K562 (cell line): ENCODE data around the gene EN1. TPM values are rescaled to one million over a fixed set of nuclear protein-coding genes. Genes with fewer than 3 reads are reported as not detected.

Experiments
- ATAC-seq: fragments of 200-7000 bp; cut with Tn5 transposase; 3 replicates; pipeline ENCODE4 v1.9.1; 2020; ENCODE audit warnings: moderate library complexity
- BruUV-seq: library from RNA; stranded (reverse); fragments of 400-500 nt; replicated peaks from 2 replicates; lab custom pipeline; 2021; lab: Mats Ljungman, UMichigan
- CTCF ChIA-PET: fragments of 300-600 bp; formaldehyde crosslinking; extraction: SDS; loops from one replicate; lab custom pipeline; 2021; ENCODE audit warnings: low intra/inter-chr PET ratio; lab: Yijun Ruan, JAX
- POLR2A ChIA-PET: fragments of 300-600, 350-650 bp; sonication (Branson Sonifier 250); formaldehyde crosslinking; extraction: SDS; loops from one replicate; lab custom pipeline; 2021; ENCODE audit warnings: antibody characterized with exemption, inconsistent platforms; lab: Yijun Ruan, JAX
- DNase-seq, 4 experiments: peaks; one replicate each; pipeline versions ENCODE4 v3.0.0 to v3.0.0-alpha.2; 2011 to 2018; ENCODE audit warnings: low spot score in 3 of 4, mixed read lengths in 3 of 4; ENCODE audit errors: extremely low read depth in 1 of 4
- FAIRE-seq: peaks from 2 replicates; lab custom pipeline; 2011; peaks lifted over from hg19 to GRCh38; lab: Jason Lieb, UNC
- H2AFZ ChIP-seq: 2 replicates; pipeline ENCODE4 v1.6.0; 2011; ENCODE audit warnings: low read depth, low read length, control low read depth, inconsistent platforms
- H3K27ac ChIP-seq: fragments of 200-600 bp; 3 replicates; pipeline ENCODE4 v1.8.0; 2011; ENCODE audit warnings: low read depth, mild to moderate bottlenecking, control low read depth, inconsistent platforms, low read length, moderate library complexity, mixed read lengths; ENCODE audit errors: extremely low read depth
- H3K27me3 ChIP-seq, 2 experiments: fragments of 300-600 bp in 1 of 2; 2 replicates in 1 of 2; 3 replicates in 1 of 2; pipeline versions ENCODE4 v1.6.0 to v1.8.0; 2011; ENCODE audit warnings: inconsistent platforms in 2 of 2, low read length in 2 of 2, mild to moderate bottlenecking in 1 of 2, mixed read lengths in 1 of 2, moderate library complexity in 1 of 2; ENCODE audit not compliant: control insufficient read depth in 2 of 2, insufficient read depth in 2 of 2
- H3K36me3 ChIP-seq: fragments of 300-600 bp; 3 replicates; pipeline ENCODE4 v1.8.0; 2011; ENCODE audit warnings: mild to moderate bottlenecking, low read length, inconsistent platforms; ENCODE audit not compliant: control insufficient read depth, insufficient read depth
- H3K4me1 ChIP-seq, 2 experiments: fragments of 200-600 bp in 1 of 2; replicated peaks in 1 of 2; 2 replicates in 1 of 2; 3 replicates in 1 of 2; pipeline versions ENCODE4 v1.5.1 to v1.8.0; 2011; ENCODE audit warnings: inconsistent platforms in 2 of 2, low read length in 2 of 2, mild to moderate bottlenecking in 1 of 2, mixed read lengths in 1 of 2, moderate library complexity in 1 of 2; ENCODE audit not compliant: control insufficient read depth in 2 of 2, insufficient read depth in 2 of 2
- H3K4me2 ChIP-seq: 2 replicates; pipeline ENCODE4 v1.6.1; 2011; ENCODE audit warnings: low read length, control low read depth, inconsistent platforms, mixed read lengths; ENCODE audit not compliant: insufficient read depth
- H3K4me3 ChIP-seq: fragments of 200-600 bp; sonication (generic), shearing (Covaris generic); 2 replicates; pipeline ENCODE4 v1.5.1; 2016; ENCODE audit warnings: control low read depth, inconsistent platforms
- H3K79me2 ChIP-seq: fragments of 200-600 bp; 3 replicates; pipeline ENCODE4 v1.8.0; 2011; ENCODE audit warnings: low read length, inconsistent platforms; ENCODE audit not compliant: control insufficient read depth, insufficient read depth
- H3K9ac ChIP-seq, 2 experiments: 2 replicates each; pipeline versions ENCODE4 v1.6.0 to v1.6.1; 2011; ENCODE audit warnings: low read depth in 2 of 2, low read length in 2 of 2, control low read depth in 1 of 2, inconsistent platforms in 1 of 2, mild to moderate bottlenecking in 1 of 2, mixed read lengths in 1 of 2; ENCODE audit not compliant: insufficient read depth in 1 of 2
- H3K9me1 ChIP-seq: one replicate; pipeline ENCODE4 v1.6.0; 2011; ENCODE audit warnings: inconsistent platforms, mild to moderate bottlenecking, low read length, moderate library complexity; ENCODE audit not compliant: control insufficient read depth, insufficient read depth
- H3K9me3 ChIP-seq: replicated peaks from 2 replicates; pipeline ENCODE4 v1.5.1; 2011; ENCODE audit warnings: low read depth, low read length, inconsistent platforms; ENCODE audit not compliant: control insufficient read depth, insufficient read depth
- H4K20me1 ChIP-seq: replicated peaks from 2 replicates; pipeline ENCODE4 v1.6.1; 2011; ENCODE audit warnings: low read length, inconsistent platforms, mixed read lengths; ENCODE audit not compliant: control insufficient read depth, insufficient read depth
- ARNT ChIP-seq, 2 experiments: fragments of 450-650 bp; IDR thresholded peaks; 2 replicates each; pipeline ENCODE4 v1.6.1; 2016; ENCODE audit warnings: mild to moderate bottlenecking in 1 of 2
- E4F1 ChIP-seq: fragments of 250-450 bp; sonication (Bioruptor Pico); IDR thresholded peaks from 2 replicates; pipeline ENCODE4 v1.5.0; 2021; ENCODE audit warnings: mild to moderate bottlenecking, borderline replicate concordance
- ELK3 ChIP-seq: fragments of 450-650 bp; formaldehyde crosslinking; IDR thresholded peaks from 2 replicates; pipeline ENCODE4 v1.4.0; 2020; ENCODE audit warnings: mild to moderate bottlenecking
- HDGF ChIP-seq: fragments of 450-650 bp; IDR thresholded peaks from 2 replicates; pipeline ENCODE4 v1.6.1; 2016
- JUNB ChIP-seq: fragments of 450-650 bp; formaldehyde crosslinking; conservative IDR thresholded peaks from 2 replicates; pipeline ENCODE4 v1.4.0; 2020; ENCODE audit warnings: mild to moderate bottlenecking
- PURB ChIP-seq: sonication (generic); formaldehyde crosslinking; IDR thresholded peaks from 2 replicates; pipeline ENCODE4 v1.9.0; 2021; ENCODE audit warnings: low read depth, mild to moderate bottlenecking, missing genetic modification reagents
- SMARCC2 ChIP-seq: fragments of 450-650 bp; IDR thresholded peaks from 2 replicates; pipeline ENCODE4 v1.6.1; 2017; ENCODE audit warnings: antibody characterized with exemption, moderate library complexity, mild to moderate bottlenecking, low read depth
- SPI1 ChIP-seq: IDR thresholded peaks from 2 replicates; pipeline ENCODE4 v1.6.1; 2011; ENCODE audit warnings: low read depth, low read length, control low read depth, borderline replicate concordance
- SRSF9 ChIP-seq: fragments of 200-400 bp; formaldehyde crosslinking; IDR thresholded peaks from 2 replicates; pipeline ENCODE4 v1.6.1; 2017; ENCODE audit warnings: low read depth, low read length, borderline replicate concordance
- ZNF780A ChIP-seq: fragments of 250-450 bp; sonication (Bioruptor Pico); IDR thresholded peaks from 2 replicates; pipeline ENCODE4 v1.5.0; 2021; ENCODE audit warnings: mild to moderate bottlenecking
- WGBS: fragments of 100-300 bp; shearing (Covaris generic); methylation state at CpG from one replicate; pipeline ENCODE4 v1.1.6; 2016; ENCODE audit warnings: low coverage, mixed read lengths; ENCODE audit not compliant: insufficient coverage; ENCODE audit errors: missing lambda C conversion rate; 5-methylcytosine and 5-hydroxymethylcytosine counted together
- in situ Hi-C: fragments of 300-500 bp; cut with MboI; formaldehyde crosslinking; loops from 4 replicates; pipeline ENCODE4 v1.15.0; 2018; ENCODE audit warnings: inconsistent platforms, mixed read lengths
- intact Hi-C: fragments of 100-400 bp; cut with micrococcal nuclease; formaldehyde crosslinking; loops from 2 replicates; pipeline ENCODE4 v1.14.2; 2022
- polyA plus RNA-seq, 8 experiments: library from polyadenylated mRNA; depleted of rRNA in 4 of 8; stranded (reverse) in 5 of 8; unstranded in 3 of 8; fragments of >200 nt; fragmentation: Nextera tagmentation in 2 of 8; fragmentation: Illumina TruSeq in 1 of 8; extraction: Ambion mirVana in 2 of 8; extraction: Trizol in 1 of 8; gene quantifications; 2 replicates each; pipeline versions ENCODE4 v1.2.1 to v1.2.3, GENCODE V29; 2011 to 2014; ENCODE audit warnings: inconsistent platforms in 1 of 8, missing spikeins in 1 of 8
- total RNA-seq, 7 experiments: library from RNA; depleted of rRNA in 6 of 7; stranded (reverse); fragments of >200 nt in 6 of 7; fragmentation: Illumina TruSeq in 2 of 7; extraction: Trizol in 2 of 7; gene quantifications; 2 replicates each; pipeline versions ENCODE4 v1.2.1 to v1.2.3, GENCODE V29; 2011 to 2021; ENCODE audit warnings: low replicate concordance in 1 of 7

Gene EN1
- total and polyA plus RNA-seq, 9 of the 15 experiments (the other 6 are each of a cell fraction or from before 2014, with no cell fraction given), result 0.06 to 2.0 (median 0.51) TPM

- CTCF ChIA-PET, result interaction anchor here (2.2 to 2.3 kb wide), 2 partner anchors 635 to 810 kb away, joined by 8 to 11 read pairs; no protein-coding TSS in a partner anchor
- no peak overlapping the region for H2AFZ ChIP-seq
- H4K20me1 ChIP-seq, result no peaks in the 10 kb centered on the region
- H3K36me3 ChIP-seq, result no peaks in the 10 kb centered on the region
- TF ChIP-seq SRSF9 (no peak), HDGF (no peak), ARNT (IDR thresholded peaks at IDR 0.05) (no peak), ZNF780A (no peak), ELK3 (CRISPR knock-in tag) (no peak), JUNB (CRISPR knock-in tag) (no peak), E4F1 (CRISPR knock-in tag) (no peak), PURB (no peak), SPI1 (no peak), SMARCC2 (no peak)
- H3K9me3 ChIP-seq, result no peaks in the 10 kb centered on the region
- DNase-seq (no peak), FAIRE-seq (no peak), ATAC-seq (no peak)
- H3K4me3 ChIP-seq, result no peak overlapping the region
- in situ Hi-C loops, result no loop called here
- POLR2A ChIA-PET, result interaction anchor here (0.6 kb wide), 1 partner anchor 749 kb away, joined by 3 read pairs; no protein-coding TSS in a partner anchor
- 44% methylated on average over 40 of the region's 50 CpGs for WGBS
- no peaks in the 10 kb centered on the region for H3K79me2 ChIP-seq
- H3K4me2 ChIP-seq, result no peak overlapping the region
- peaks cover 0 to 35% of the 10 kb centered on the region in 2 experiments; a peak in 3 of 5 replicates for H3K27me3 ChIP-seq
- no peaks in the 10 kb centered on the region for H3K9me1 ChIP-seq
- no peak overlapping the region for H3K9ac ChIP-seq
- intact Hi-C loops, result loop anchor here (5.0 kb wide), 1 partner anchor 225 kb away; no protein-coding TSS in a partner anchor
- no peak overlapping the region for H3K27ac ChIP-seq
- BruUV-seq, result no TSS peak
- H3K4me1 ChIP-seq, result peaks cover 0 to 22% of the 10 kb centered on the region in 2 experiments; a peak in 2 of 5 replicates
These were observed 9.7 kb upstream of the EN1 start for GRCh38 chr2:118856978-118857676.
